ENCODE measurements around the gene PIGM.
A peak's percentile ranks its signal among the peaks of the same experiment; 100 is the strongest.

PIGM gene

GRCh38 chr1:160040476-160040875 is 8.7 kb upstream of the PIGM start:
- TF ChIP-seq CTCF (IDR thresholded peaks at IDR 0.05; ENCODE audit: control insufficient read depth, extremely low read depth, insufficient read depth), result no peak
- no peak for DNase-seq (ENCODE audit: low read depth)
- H3K4me3 ChIP-seq (ENCODE audit: low read depth, low read length), result no peak overlapping the region

- peak overlapping the region; percentile 86 for H3K4me3 ChIP-seq (ENCODE audit: low read depth, low read length)
- no peak for DNase-seq (ENCODE audit: low read depth)
- TF ChIP-seq CTCF (IDR thresholded peaks at IDR 0.05; ENCODE audit: control insufficient read depth, extremely low read depth, insufficient read depth), result no peak
Observed at GRCh38 chr1:160032165-160032820, 503 bp upstream of the PIGM start.

- DNase-seq (ENCODE audit: low read depth), result no peak
- peak overlapping the region; percentile 86 for H3K4me3 ChIP-seq (ENCODE audit: low read depth, low read length)
- no peak for TF ChIP-seq CTCF (IDR thresholded peaks at IDR 0.05; ENCODE audit: control insufficient read depth, extremely low read depth, insufficient read depth)
Observed at GRCh38 chr1:160030657-160031364, 979 bp downstream of the PIGM start.

GRCh38 chr1:160028426-160028825 is 3.4 kb downstream of the PIGM start:
- DNase-seq (ENCODE audit: low read depth), result no peak
- no peak for TF ChIP-seq CTCF (IDR thresholded peaks at IDR 0.05; ENCODE audit: control insufficient read depth, extremely low read depth, insufficient read depth)
- no peak overlapping the region for H3K4me3 ChIP-seq (ENCODE audit: low read depth, low read length)

- no peak overlapping the region for H3K4me3 ChIP-seq (ENCODE audit: low read depth, low read length)
- TF ChIP-seq CTCF (IDR thresholded peaks at IDR 0.05; ENCODE audit: control insufficient read depth, extremely low read depth, insufficient read depth), result no peak
- no peak for DNase-seq (ENCODE audit: low read depth)
Observed at GRCh38 chr1:160025314-160025713, 6.5 kb downstream of the PIGM start.

- DNase-seq (ENCODE audit: low read depth), result no peak
- TF ChIP-seq CTCF (IDR thresholded peaks at IDR 0.05; ENCODE audit: control insufficient read depth, extremely low read depth, insufficient read depth), result no peak
- no peak overlapping the region for H3K4me3 ChIP-seq (ENCODE audit: low read depth, low read length)
Observed at GRCh38 chr1:160024195-160024905, 7.4 kb downstream of the PIGM start.
